HepG2 (cell line): Measurements from ENCODE around the gene ODAD4. TPM values are rescaled to one million over a fixed set of nuclear protein-coding genes. Genes with fewer than 3 reads are reported as not detected.
A peak's percentile ranks its signal among the peaks of the same experiment; 100 is the strongest.

Experiments
- AGO2 ChIP-seq: fragments of 200-400 bp; formaldehyde crosslinking; optimal IDR thresholded peaks from 2 replicates; pipeline ENCODE3; 2017; ENCODE audit warnings: mild to moderate bottlenecking, low read depth, low read length, moderate library complexity
- CHCHD3 ChIP-seq: sonication (generic); formaldehyde crosslinking; IDR thresholded peaks from 2 replicates; pipeline ENCODE4 v1.8.0; 2022; ENCODE audit warnings: mild to moderate bottlenecking, missing genetic modification reagents, moderate library complexity
- MXD3 ChIP-seq: IDR thresholded peaks from 2 replicates; pipeline ENCODE4 v1.6.1; 2016; ENCODE audit warnings: mild to moderate bottlenecking, missing biosample characterization, missing genetic modification reagents
- MYPOP ChIP-seq: sonication (generic); formaldehyde crosslinking; IDR thresholded peaks from 2 replicates; pipeline ENCODE4 v1.8.1; 2023; ENCODE audit warnings: mild to moderate bottlenecking, moderate library complexity, missing genetic modification reagents
- NFE2 ChIP-seq: sonication (generic); formaldehyde crosslinking; IDR thresholded peaks from 2 replicates; pipeline ENCODE4 v1.4.0; 2020; ENCODE audit warnings: missing genetic modification reagents
- NFKBIZ ChIP-seq: IDR thresholded peaks from 2 replicates; pipeline ENCODE4 v1.6.1; 2018; ENCODE audit warnings: missing genetic modification reagents, missing compliant biosample characterization
- NR2C2 ChIP-seq: sonication (generic); formaldehyde crosslinking; IDR thresholded peaks from 2 replicates; pipeline ENCODE4 v1.4.0; 2020; ENCODE audit warnings: missing genetic modification reagents, mild to moderate bottlenecking, moderate library complexity, borderline replicate concordance
- POLR2G ChIP-seq: fragments of 200-400 bp; formaldehyde crosslinking; IDR thresholded peaks from 2 replicates; pipeline ENCODE4 v1.6.1; 2018; ENCODE audit warnings: mild to moderate bottlenecking, low read depth, low read length, moderate library complexity
- PRPF4 ChIP-seq: fragments of 200-400 bp; formaldehyde crosslinking; IDR thresholded peaks from 2 replicates; pipeline ENCODE4 v1.6.1; 2016; ENCODE audit warnings: low read length, low read depth; ENCODE audit not compliant: poor library complexity, severe bottlenecking
- SNAI1 ChIP-seq: sonication (generic); formaldehyde crosslinking; IDR thresholded peaks from 2 replicates; pipeline ENCODE4 v1.5.0; 2020; ENCODE audit warnings: mild to moderate bottlenecking, missing genetic modification reagents, borderline replicate concordance
- SOX6 ChIP-seq, 2 experiments: fragments of 450-650 bp in 1 of 2; sonication (generic) in 1 of 2; formaldehyde crosslinking in 1 of 2; IDR thresholded peaks; 2 replicates each; pipeline versions ENCODE4 v1.4.0 to v1.6.1; 2017 to 2020; ENCODE audit warnings: antibody characterized with exemption in 1 of 2, mild to moderate bottlenecking in 1 of 2, missing genetic modification reagents in 1 of 2
- THRA ChIP-seq: sonication (generic); formaldehyde crosslinking; IDR thresholded peaks from 2 replicates; pipeline ENCODE4 v1.4.0; 2020; ENCODE audit warnings: missing genetic modification reagents, borderline replicate concordance
- XBP1 ChIP-seq: sonication (generic); formaldehyde crosslinking; IDR thresholded peaks from 2 replicates; pipeline ENCODE4 v1.5.0; 2020; ENCODE audit warnings: missing genetic modification reagents
- ZBTB38 ChIP-seq: sonication (generic); formaldehyde crosslinking; IDR thresholded peaks from 2 replicates; pipeline ENCODE4 v1.5.1; 2020; ENCODE audit warnings: mild to moderate bottlenecking, missing genetic modification reagents
- ZFP41 ChIP-seq: sonication (generic); formaldehyde crosslinking; IDR thresholded peaks from 2 replicates; pipeline ENCODE4 v1.4.0; 2020; ENCODE audit warnings: mild to moderate bottlenecking, missing genetic modification reagents, borderline replicate concordance
- ZFP91 ChIP-seq: sonication (generic); formaldehyde crosslinking; IDR thresholded peaks from 2 replicates; pipeline ENCODE4 v1.9.0; 2022; ENCODE audit warnings: missing genetic modification reagents, mild to moderate bottlenecking, borderline replicate concordance
- ZKSCAN5 ChIP-seq: sonication (generic); formaldehyde crosslinking; IDR thresholded peaks from 2 replicates; pipeline ENCODE4 v1.5.1; 2020; ENCODE audit warnings: mild to moderate bottlenecking, missing genetic modification reagents
- ZNF18 ChIP-seq: sonication (generic); formaldehyde crosslinking; IDR thresholded peaks from 2 replicates; pipeline ENCODE4 v1.8.0; 2022; ENCODE audit warnings: mild to moderate bottlenecking, missing genetic modification reagents; ENCODE audit not compliant: insufficient replicate concordance
- ZNF468 ChIP-seq: sonication (generic); formaldehyde crosslinking; IDR thresholded peaks from 2 replicates; pipeline ENCODE4 v1.8.0; 2022; ENCODE audit warnings: mild to moderate bottlenecking, moderate library complexity, missing genetic modification reagents
- ZNF589 ChIP-seq: sonication (generic); formaldehyde crosslinking; conservative IDR thresholded peaks from 2 replicates; pipeline ENCODE4 v1.8.0; 2022; ENCODE audit warnings: mild to moderate bottlenecking, moderate library complexity, missing genetic modification reagents
- ZNF724P ChIP-seq: sonication (generic); formaldehyde crosslinking; IDR thresholded peaks from 2 replicates; pipeline ENCODE4 v1.8.0; 2022; ENCODE audit warnings: missing genetic modification reagents, borderline replicate concordance
- ZNF891 ChIP-seq: sonication (generic); formaldehyde crosslinking; IDR thresholded peaks from 2 replicates; pipeline ENCODE4 v1.5.0; 2020; ENCODE audit warnings: mild to moderate bottlenecking, missing genetic modification reagents
- ZSCAN9 ChIP-seq: IDR thresholded peaks from 2 replicates; pipeline ENCODE4 v1.6.1; 2016; ENCODE audit warnings: borderline replicate concordance
- polyA plus RNA-seq, 8 experiments: library from polyadenylated mRNA; depleted of rRNA in 3 of 8; stranded (reverse) in 7 of 8; unstranded in 1 of 8; fragments of >200 nt; fragmentation: Illumina TruSeq in 4 of 8; extraction: Trizol in 4 of 8; gene quantifications; 2 replicates each; pipeline versions ENCODE4 v1.2.1 to v1.2.3, GENCODE V29; 2011 to 2016; ENCODE audit warnings: low read depth in 4 of 8, missing spikeins in 1 of 8, mixed read lengths in 1 of 8; ENCODE audit not compliant: insufficient read depth in 1 of 8
- total RNA-seq, 5 experiments: library from RNA; depleted of rRNA; stranded (reverse); fragments of >200 nt; fragmentation: Illumina TruSeq; extraction: Trizol; gene quantifications; 2 replicates each; pipeline ENCODE4 v1.2.3, GENCODE V29; 2016; ENCODE audit warnings: low read depth in 1 of 5

ODAD4 gene
- total and polyA plus RNA-seq, 2 of the 13 experiments (the other 11 are each of a cell fraction or from before 2014, with no cell fraction given) = 0.48 to 0.53 TPM

GRCh38 chr17:41967141-41967920 lies 36.9 kb downstream of the ODAD4 start (continued):
- peak; percentile 75 for TF ChIP-seq MYPOP (CRISPR knock-in tag)
- TF ChIP-seq XBP1 (CRISPR knock-in tag) = no peak
- TF ChIP-seq ZFP91 = no peak; the same call in 1 of the 2 replicates
- TF ChIP-seq ZNF589 (CRISPR knock-in tag) = 0 out of 2 replicates have a peak, but pooled peaks have one; percentile 41
- TF ChIP-seq ZNF724P (CRISPR knock-in tag) = no peak; the same call in 1 of the 2 replicates
- 0 out of 2 replicates have a peak, but pooled peaks have one; percentile 10 for TF ChIP-seq SNAI1
- no peak for TF ChIP-seq NFKBIZ
- TF ChIP-seq AGO2 = peak; percentile 100
- 0 out of 2 replicates have a peak, but pooled peaks have one; percentile 7 for TF ChIP-seq ZSCAN9 (CRISPR knock-in tag)
- TF ChIP-seq POLR2G = peak; percentile 78
- TF ChIP-seq CHCHD3 (CRISPR knock-in tag) = no peak
- TF ChIP-seq PRPF4 = peak; percentile 92
- peak; percentile 3; the same call in 1 of the 2 replicates for TF ChIP-seq ZNF891 (CRISPR knock-in tag)
- no peak for TF ChIP-seq ZKSCAN5 (CRISPR knock-in tag)
- no peak for TF ChIP-seq ZNF18 (CRISPR knock-in tag)
- no peak for TF ChIP-seq MXD3
- TF ChIP-seq THRA (CRISPR knock-in tag) = peak; percentile 73
- TF ChIP-seq NFE2 (CRISPR knock-in tag) = no peak
- TF ChIP-seq SOX6 (IDR thresholded peaks at IDR 0.05) = no peak
- TF ChIP-seq SOX6 (CRISPR knock-in tag; IDR thresholded peaks at IDR 0.05) = peak; percentile 89
- TF ChIP-seq NR2C2 = no peak
- no peak for TF ChIP-seq ZNF468 (CRISPR knock-in tag)
- 0 out of 2 replicates have a peak, but pooled peaks have one; percentile 85 for TF ChIP-seq ZBTB38 (CRISPR knock-in tag)
- TF ChIP-seq ZFP41 (CRISPR knock-in tag) = peak; percentile 84; the same call in 1 of the 2 replicates
